Measurements from ENCODE around the gene KBTBD12. TPM values are rescaled to one million over a fixed set of nuclear protein-coding genes. Genes with fewer than 3 reads are reported as not detected.

KBTBD12 gene
- polyA plus RNA-seq, 6 donors from 2014 or later: 0.15 TPM; not detected in 5

DNA sequence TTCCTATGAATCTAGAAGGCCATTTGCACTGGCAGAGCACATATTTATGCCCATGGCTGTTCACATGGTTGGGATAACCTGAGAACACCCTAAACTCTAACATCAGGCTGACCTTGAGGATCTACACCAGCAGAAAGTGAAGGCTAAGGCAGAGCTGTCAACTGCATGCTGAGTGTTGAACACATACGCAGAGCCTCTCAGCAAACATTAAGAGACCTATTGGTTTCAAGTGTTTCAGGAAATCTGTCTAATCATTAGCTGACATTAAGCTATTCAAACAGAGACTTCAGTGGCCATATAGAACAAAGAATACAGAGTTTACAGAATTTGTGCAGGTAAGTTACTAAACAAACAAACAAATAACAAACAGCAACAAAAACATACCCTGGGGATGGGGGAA is 121.1 kb downstream of the KBTBD12 start:
- no peaks in the 10 kb centered on the region for H3K4me1 Mint-ChIP-seq
- peaks cover 0 to 1% (median 0%) of the 10 kb centered on the region in 7 donors for H3K9me3 Mint-ChIP-seq
- no peak overlapping the region for H3K4me3 Mint-ChIP-seq
- no peaks in the 10 kb centered on the region for H3K36me3 Mint-ChIP-seq
- H3K27me3 Mint-ChIP-seq: peaks cover 15 to 32% (median 29%) of the 10 kb centered on the region in 3 donors
- H3K27ac Mint-ChIP-seq: no peak overlapping the region
- DNase-seq: no peak
- ATAC-seq (ENCODE audit: low read depth in 2 of 2): no peak

Other genes with a start within 250 kb of the KBTBD12 start
- 10 to 100 TPM; 57.4 to 88.4 (median 79.4) TPM for gene ABTB1, start 242.3 kb upstream of the KBTBD12 start, polyA plus RNA-seq (ENCODE audit: low read depth in 6 of 6)
- 1 to 10 TPM in 3 of 6 donors, under 1 TPM in 2, not detected in 1; 0.40 to 3.6 (median 1.3) TPM for gene MGLL, start 92.7 kb upstream of the KBTBD12 start, polyA plus RNA-seq (ENCODE audit: low read depth in 6 of 6)
- 100 to 1,000 TPM in 1 of 6 donors, 10 to 100 TPM in 5; 72.7 to 128 (median 79.2) TPM for gene SEC61A1, start 137.2 kb downstream of the KBTBD12 start, polyA plus RNA-seq (ENCODE audit: low read depth in 6 of 6)
- 10 to 100 TPM; 24.4 to 60.7 (median 51.2) TPM for gene RUVBL1, start 208.6 kb downstream of the KBTBD12 start, polyA plus RNA-seq (ENCODE audit: low read depth in 6 of 6)
- gene EEFSEC, start 238.2 kb downstream of the KBTBD12 start, polyA plus RNA-seq (ENCODE audit: low read depth in 6 of 6): 10 to 100 TPM in 5 of 6 donors, 1 to 10 TPM in 1; 8.5 to 24.0 (median 20.1) TPM

All from naive B cell (primary cell).